Glutamatergic neuron (in vitro differentiated cells): ENCODE results near the gene PTK6. TPM values are rescaled to one million over a fixed set of nuclear protein-coding genes. Genes with fewer than 3 reads are reported as not detected.

Source experiments
- DNase-seq: peaks from one replicate; pipeline ENCODE4 v3.0.0; 2022
- H3K27ac Mint-ChIP-seq: one replicate; pipeline ENCODE4 v1.8.0; 2020; ENCODE audit warnings: mild to moderate bottlenecking, mixed read lengths, inconsistent platforms; ENCODE audit not compliant: unreplicated experiment
- H3K27me3 Mint-ChIP-seq: one replicate; pipeline ENCODE4 v1.8.0; 2020; ENCODE audit warnings: mild to moderate bottlenecking, moderate library complexity, mixed read lengths, inconsistent platforms; ENCODE audit not compliant: unreplicated experiment
- H3K36me3 Mint-ChIP-seq: one replicate; pipeline ENCODE4 v1.8.0; 2020; ENCODE audit warnings: mild to moderate bottlenecking, mixed read lengths, inconsistent platforms; ENCODE audit not compliant: unreplicated experiment
- H3K4me1 Mint-ChIP-seq: one replicate; pipeline ENCODE4 v1.8.0; 2020; ENCODE audit warnings: mild to moderate bottlenecking, low read depth, mixed read lengths, inconsistent platforms; ENCODE audit not compliant: unreplicated experiment
- H3K4me3 Mint-ChIP-seq: one replicate; pipeline ENCODE4 v1.8.0; 2020; ENCODE audit warnings: mild to moderate bottlenecking, mixed read lengths, inconsistent platforms; ENCODE audit not compliant: unreplicated experiment
- H3K9me3 Mint-ChIP-seq: one replicate; pipeline ENCODE4 v1.8.0; 2020; ENCODE audit warnings: mild to moderate bottlenecking, moderate library complexity, mixed read lengths, inconsistent platforms; ENCODE audit not compliant: unreplicated experiment
- total RNA-seq: library from RNA; stranded (reverse); fragmentation: NEBNext Ultra II Directional; extraction: Animal tissue kit (Norgen Biotek cat#: 25700); gene quantifications from one replicate; pipeline ENCODE4 v1.2.1, GENCODE V29; 2021; ENCODE audit not compliant: unreplicated experiment
- TF ChIP-seq, protein P1 (sequence below): fragments of 200-600 bp; sonication (generic); IDR thresholded peaks from one replicate; pipeline ENCODE4 v1.5.0; 2021; ENCODE audit not compliant: partially characterized antibody, unreplicated experiment

The PTK6 gene
- total RNA-seq, 1 donor from 2014 or later: 0.17 TPM

DNA sequence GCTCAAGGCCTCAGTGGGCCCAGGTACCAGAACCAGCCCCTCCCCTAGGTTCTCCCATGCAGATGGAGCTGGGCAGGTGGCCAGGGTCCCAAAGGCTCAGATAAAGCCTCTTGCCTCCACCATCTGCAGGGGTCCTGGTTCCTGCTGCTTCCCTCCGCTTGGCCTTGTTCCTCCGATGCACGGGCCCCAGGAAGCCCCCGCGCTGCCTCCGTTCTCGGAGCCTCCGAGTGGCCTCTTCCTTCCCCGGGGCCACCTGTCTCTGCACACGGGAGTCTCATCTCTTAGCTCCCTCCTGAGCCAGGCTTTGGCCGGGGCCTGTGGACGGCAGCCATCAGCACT lies 1.9 kb upstream of the PTK6 start:
- peaks cover 5% of the 10 kb centered on the region for H3K36me3 Mint-ChIP-seq
- peaks cover 6% of the 10 kb centered on the region for H3K9me3 Mint-ChIP-seq
- TF ChIP-seq, protein P1, sequence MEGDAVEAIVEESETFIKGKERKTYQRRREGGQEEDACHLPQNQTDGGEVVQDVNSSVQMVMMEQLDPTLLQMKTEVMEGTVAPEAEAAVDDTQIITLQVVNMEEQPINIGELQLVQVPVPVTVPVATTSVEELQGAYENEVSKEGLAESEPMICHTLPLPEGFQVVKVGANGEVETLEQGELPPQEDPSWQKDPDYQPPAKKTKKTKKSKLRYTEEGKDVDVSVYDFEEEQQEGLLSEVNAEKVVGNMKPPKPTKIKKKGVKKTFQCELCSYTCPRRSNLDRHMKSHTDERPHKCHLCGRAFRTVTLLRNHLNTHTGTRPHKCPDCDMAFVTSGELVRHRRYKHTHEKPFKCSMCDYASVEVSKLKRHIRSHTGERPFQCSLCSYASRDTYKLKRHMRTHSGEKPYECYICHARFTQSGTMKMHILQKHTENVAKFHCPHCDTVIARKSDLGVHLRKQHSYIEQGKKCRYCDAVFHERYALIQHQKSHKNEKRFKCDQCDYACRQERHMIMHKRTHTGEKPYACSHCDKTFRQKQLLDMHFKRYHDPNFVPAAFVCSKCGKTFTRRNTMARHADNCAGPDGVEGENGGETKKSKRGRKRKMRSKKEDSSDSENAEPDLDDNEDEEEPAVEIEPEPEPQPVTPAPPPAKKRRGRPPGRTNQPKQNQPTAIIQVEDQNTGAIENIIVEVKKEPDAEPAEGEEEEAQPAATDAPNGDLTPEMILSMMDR: no peak
- no peak overlapping the region for H3K27ac Mint-ChIP-seq
- H3K4me3 Mint-ChIP-seq: no peak overlapping the region
- DNase-seq: no peak
- peaks cover 8% of the 10 kb centered on the region for H3K27me3 Mint-ChIP-seq
- peaks cover 6% of the 10 kb centered on the region for H3K4me1 Mint-ChIP-seq

DNA sequence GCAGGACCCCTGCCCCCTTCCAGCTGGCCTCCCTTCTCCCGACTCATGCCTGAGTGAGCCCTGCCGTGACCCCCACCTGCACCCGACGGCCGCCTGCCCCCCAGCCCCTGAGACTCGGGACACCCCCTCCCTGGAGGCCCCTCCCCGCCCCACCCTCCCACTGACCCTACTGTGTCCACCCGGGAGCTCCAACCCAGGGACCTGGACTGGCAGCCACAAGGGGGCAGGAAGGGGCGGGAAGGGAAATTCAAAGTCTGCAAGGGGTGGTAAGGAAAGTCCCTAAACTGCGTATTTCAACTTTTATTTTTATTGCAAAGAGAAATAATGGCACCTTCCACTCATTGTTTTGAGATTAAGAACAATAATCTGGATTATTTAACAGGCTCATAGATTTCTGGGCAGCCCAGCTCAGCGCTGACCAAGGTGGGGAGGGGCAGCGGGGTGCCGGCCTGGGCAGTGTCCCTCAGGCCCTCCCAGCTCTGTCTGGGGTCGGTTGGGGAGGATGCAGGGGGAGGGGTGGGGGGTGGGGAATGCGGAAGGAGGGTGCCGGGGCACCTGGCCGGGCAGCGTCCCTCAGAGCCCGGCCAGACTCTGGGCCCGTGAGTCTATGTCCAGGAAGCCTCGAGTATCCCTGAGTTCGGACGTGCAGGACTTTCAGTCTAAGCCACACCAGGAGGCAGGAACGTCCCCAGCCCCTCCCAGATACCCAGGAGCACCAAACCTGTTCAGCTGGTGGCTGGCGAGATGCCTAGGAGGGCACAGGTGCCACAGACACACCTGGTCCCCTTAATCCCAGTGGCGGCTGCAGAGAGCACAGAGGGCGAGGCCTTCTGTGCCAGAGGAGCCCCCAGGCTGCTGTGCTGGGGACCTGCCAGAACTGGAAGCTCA lies 1.3 kb upstream of the PTK6 start:
- TF ChIP-seq, protein P1: peak; percentile 64
- Mint-ChIP-seq H3K27me3 (peaks cover 4% of the 10 kb centered on the region), H3K27ac (no peak overlapping the region), H3K4me3 (no peak overlapping the region), H3K4me1 (peaks cover 3% of the 10 kb centered on the region), H3K36me3 (no peaks in the 10 kb centered on the region), H3K9me3 (peaks cover 2% of the 10 kb centered on the region)
- no peak for DNase-seq

DNA sequence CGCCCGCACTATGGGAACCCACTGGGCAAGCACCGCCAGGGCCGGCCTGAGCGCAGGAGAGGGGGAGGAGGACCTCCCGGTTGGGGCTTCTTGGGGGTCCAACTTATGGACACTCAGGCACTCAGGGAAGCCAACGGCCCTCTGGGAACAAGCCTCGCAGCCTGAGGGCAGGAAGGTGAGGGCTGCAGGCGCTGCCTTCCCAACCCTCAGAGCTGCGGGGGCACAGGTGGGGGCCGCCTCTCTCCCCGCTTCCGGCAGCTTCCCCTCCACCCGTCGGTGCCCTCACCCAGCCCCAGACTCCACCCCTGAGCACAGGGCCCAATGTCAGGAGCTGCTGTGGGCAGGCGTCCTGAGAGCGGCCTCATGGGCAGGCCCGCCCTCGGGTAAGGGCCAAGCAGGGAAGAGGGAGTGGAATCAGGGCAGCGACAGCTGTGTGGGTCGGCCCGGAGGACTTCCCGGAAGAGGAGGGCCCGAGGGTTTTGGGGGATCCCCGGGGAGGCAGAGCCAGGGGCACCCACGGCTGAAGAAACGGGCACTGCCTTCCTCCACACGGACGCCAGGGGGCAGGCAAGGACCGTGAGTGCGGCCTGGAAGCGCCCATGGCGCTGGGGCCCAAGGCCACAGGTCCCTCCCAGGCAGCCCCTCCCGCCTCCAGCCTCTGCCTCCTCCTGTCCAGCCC lies 488 bp upstream of the PTK6 start:
- peaks cover 4% of the 10 kb centered on the region for H3K27me3 Mint-ChIP-seq
- peaks cover 3% of the 10 kb centered on the region for H3K4me1 Mint-ChIP-seq
- DNase-seq: peak; percentile 87
- H3K36me3 Mint-ChIP-seq: no peaks in the 10 kb centered on the region
- H3K27ac Mint-ChIP-seq: no peak overlapping the region
- TF ChIP-seq, protein P1: peak; percentile 98
- H3K9me3 Mint-ChIP-seq: peaks cover 2% of the 10 kb centered on the region
- H3K4me3 Mint-ChIP-seq: no peak overlapping the region

DNA sequence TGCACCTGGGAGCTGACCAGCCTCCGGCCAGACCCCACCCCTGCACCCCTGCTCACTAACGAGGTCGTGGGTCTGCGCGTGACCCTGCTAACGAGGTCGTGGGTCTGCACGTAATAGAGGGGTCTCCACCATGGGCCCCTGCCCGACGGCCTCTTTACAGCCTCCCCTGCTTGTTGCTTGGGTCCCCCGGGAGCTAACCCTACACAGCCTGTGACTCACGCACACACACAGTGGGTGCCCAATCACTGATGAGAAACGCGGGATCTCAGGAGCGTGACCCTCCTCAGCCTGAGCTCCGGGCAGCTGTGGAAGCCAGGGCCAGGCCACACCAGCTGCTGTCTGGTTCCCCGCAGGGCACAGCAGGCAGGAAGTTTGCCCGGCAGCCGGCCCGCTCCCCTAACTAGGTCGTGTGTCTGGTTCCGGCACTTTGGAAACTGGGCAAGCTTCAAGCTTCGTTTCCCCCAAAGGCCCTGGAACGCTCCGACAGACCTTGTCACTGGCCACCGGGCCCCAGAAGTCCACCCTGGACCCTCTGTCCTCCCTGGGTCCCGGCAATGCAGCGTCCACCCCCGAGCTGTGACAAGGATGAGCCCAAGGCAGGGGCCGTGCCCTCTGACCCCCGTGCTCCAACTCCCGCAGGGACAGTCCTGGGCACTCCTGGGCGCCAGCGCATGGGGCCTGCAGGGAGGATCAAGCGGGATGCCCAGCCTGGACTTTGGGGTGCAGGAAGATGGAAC lies 767 bp downstream of the PTK6 start:
- no peaks in the 10 kb centered on the region for H3K36me3 Mint-ChIP-seq
- peaks cover 6% of the 10 kb centered on the region for H3K9me3 Mint-ChIP-seq
- peak overlapping the region; percentile 72 for H3K27ac Mint-ChIP-seq
- H3K27me3 Mint-ChIP-seq: peaks cover 7% of the 10 kb centered on the region
- H3K4me3 Mint-ChIP-seq: no peak overlapping the region
- peak; percentile 52 for DNase-seq
- H3K4me1 Mint-ChIP-seq: peaks cover 8% of the 10 kb centered on the region
- TF ChIP-seq, protein P1: no peak
